DOHH2 (cell line): Measurements from ENCODE around the gene OPTN.

Source experiments
- EZH2phosphoT487 ChIP-seq: fragments of 200-600 bp; sonication (generic); IDR thresholded peaks from 2 replicates; pipeline ENCODE4 v1.6.1; 2017; ENCODE audit warnings: borderline replicate concordance, mild to moderate bottlenecking, antibody characterized with exemption, low read length, moderate library complexity, mixed read lengths
- TF ChIP-seq, protein P1 (sequence below): fragments of 200-600 bp; sonication (generic); IDR thresholded peaks from one replicate; pipeline ENCODE4 v1.5.1; 2014; ENCODE audit warnings: antibody characterized with exemption, mild to moderate bottlenecking, low read depth, low read length; ENCODE audit not compliant: poor library complexity, severe bottlenecking

DNA sequence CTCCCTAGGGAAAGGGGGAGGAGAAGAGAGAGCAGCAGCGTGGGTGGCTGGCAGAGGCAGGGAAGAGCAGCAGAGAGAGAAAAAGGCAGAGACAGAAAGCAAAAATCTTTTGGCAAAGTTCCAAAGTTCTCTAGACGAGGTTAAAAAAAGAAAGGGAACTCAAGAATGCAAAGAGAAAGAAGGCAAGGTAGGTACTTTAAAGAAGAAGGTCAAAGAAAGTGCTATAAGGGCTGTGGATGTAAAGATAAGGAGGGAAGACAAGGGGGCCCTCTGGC, 20.2 kb upstream of the OPTN start:
- TF ChIP-seq, protein P1, sequence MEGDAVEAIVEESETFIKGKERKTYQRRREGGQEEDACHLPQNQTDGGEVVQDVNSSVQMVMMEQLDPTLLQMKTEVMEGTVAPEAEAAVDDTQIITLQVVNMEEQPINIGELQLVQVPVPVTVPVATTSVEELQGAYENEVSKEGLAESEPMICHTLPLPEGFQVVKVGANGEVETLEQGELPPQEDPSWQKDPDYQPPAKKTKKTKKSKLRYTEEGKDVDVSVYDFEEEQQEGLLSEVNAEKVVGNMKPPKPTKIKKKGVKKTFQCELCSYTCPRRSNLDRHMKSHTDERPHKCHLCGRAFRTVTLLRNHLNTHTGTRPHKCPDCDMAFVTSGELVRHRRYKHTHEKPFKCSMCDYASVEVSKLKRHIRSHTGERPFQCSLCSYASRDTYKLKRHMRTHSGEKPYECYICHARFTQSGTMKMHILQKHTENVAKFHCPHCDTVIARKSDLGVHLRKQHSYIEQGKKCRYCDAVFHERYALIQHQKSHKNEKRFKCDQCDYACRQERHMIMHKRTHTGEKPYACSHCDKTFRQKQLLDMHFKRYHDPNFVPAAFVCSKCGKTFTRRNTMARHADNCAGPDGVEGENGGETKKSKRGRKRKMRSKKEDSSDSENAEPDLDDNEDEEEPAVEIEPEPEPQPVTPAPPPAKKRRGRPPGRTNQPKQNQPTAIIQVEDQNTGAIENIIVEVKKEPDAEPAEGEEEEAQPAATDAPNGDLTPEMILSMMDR: no peak
- no peak for TF ChIP-seq EZH2phosphoT487
